ENCODE measurements around the gene VCPKMT.
A peak's percentile ranks its signal among the peaks of the same experiment; 100 is the strongest.

The VCPKMT gene

GRCh38 chr14:50116181-50116956 lies at the start of gene VCPKMT:
Gene VCPKMT, minus strand, starts transcription at chr14:50116572. Its CDS starts 20 bp downstream, at chr14:50116552.
- peak; percentile 77 to 89 for DNase-seq

GRCh38 chr14:50156111-50156510 lies 39.7 kb upstream of the VCPKMT start:
- DNase-seq, result no peak

GRCh38 chr14:50148799-50149198 lies 32.4 kb upstream of the VCPKMT start:
- no peak for DNase-seq

GRCh38 chr14:50139192-50139591 lies 22.8 kb upstream of the VCPKMT start:
- DNase-seq, result no peak

- no peak for DNase-seq
Measured at GRCh38 chr14:50127802-50128201, 11.4 kb upstream of the VCPKMT start.

- DNase-seq, result no peak
Measured at GRCh38 chr14:50123062-50123461, 6.7 kb upstream of the VCPKMT start.

GRCh38 chr14:50122291-50122690 lies 5.9 kb upstream of the VCPKMT start:
- DNase-seq, result no peak

- DNase-seq, result no peak
Measured at GRCh38 chr14:50121486-50121885, 5.1 kb upstream of the VCPKMT start.

GRCh38 chr14:50117456-50117855 lies 1.1 kb upstream of the VCPKMT start:
- DNase-seq, result no peak

- DNase-seq, result no peak
Measured at GRCh38 chr14:50116966-50117365, 594 bp upstream of the VCPKMT start.

- DNase-seq, result no peak
Measured at GRCh38 chr14:50113381-50114035, 2.9 kb downstream of the VCPKMT start.

GRCh38 chr14:50110323-50111037 lies 5.9 kb downstream of the VCPKMT start:
- DNase-seq, result no peak

GRCh38 chr14:50109342-50109741 lies 7.0 kb downstream of the VCPKMT start:
- DNase-seq, result peak in 1 of 2 experiments; percentile 10

GRCh38 chr14:50107850-50108249 lies 8.5 kb downstream of the VCPKMT start:
- no peak for DNase-seq

- no peak for DNase-seq
Measured at GRCh38 chr14:50106178-50106577, 10.2 kb downstream of the VCPKMT start.

- DNase-seq, result no peak
Measured at GRCh38 chr14:50103558-50103957, 12.8 kb downstream of the VCPKMT start.

- DNase-seq, result no peak
Measured at GRCh38 chr14:50101417-50101816, 15.0 kb downstream of the VCPKMT start.

GRCh38 chr14:50100805-50101204 lies 15.6 kb downstream of the VCPKMT start:
- no peak for DNase-seq

GRCh38 chr14:50099335-50099734 lies 17.0 kb downstream of the VCPKMT start:
- DNase-seq, result no peak

- DNase-seq, result no peak
Measured at GRCh38 chr14:50095895-50096294, 20.5 kb downstream of the VCPKMT start.

GRCh38 chr14:50094056-50094755 lies 22.2 kb downstream of the VCPKMT start:
- no peak for DNase-seq

- DNase-seq, result no peak
Measured at GRCh38 chr14:50093496-50093895, 22.9 kb downstream of the VCPKMT start.

GRCh38 chr14:50092006-50092555 lies 24.3 kb downstream of the VCPKMT start:
- DNase-seq, result no peak

Data from SW 1271 (cell line).